ENCODE results near the gene PPP2R2D.

GRCh38 chr10:131910663-131911314 lies 10.0 kb downstream of the PPP2R2D start:
- TF ChIP-seq POLR2A (IDR thresholded peaks at IDR 0.05) = no peak
- TF ChIP-seq CTCF (IDR thresholded peaks at IDR 0.05) = no peak

Data from right lobe of liver (tissue), 4 donors.